GM12874 (cell line): Measurements from ENCODE around the gene ATP5IF1.

Experiments used
- CTCF ChIP-seq: IDR thresholded peaks from 2 replicates; pipeline ENCODE4 v1.5.1; 2011; ENCODE audit warnings: low read depth, mild to moderate bottlenecking, control low read depth, low read length, moderate library complexity; ENCODE audit not compliant: insufficient read depth

The ATP5IF1 gene

DNA sequence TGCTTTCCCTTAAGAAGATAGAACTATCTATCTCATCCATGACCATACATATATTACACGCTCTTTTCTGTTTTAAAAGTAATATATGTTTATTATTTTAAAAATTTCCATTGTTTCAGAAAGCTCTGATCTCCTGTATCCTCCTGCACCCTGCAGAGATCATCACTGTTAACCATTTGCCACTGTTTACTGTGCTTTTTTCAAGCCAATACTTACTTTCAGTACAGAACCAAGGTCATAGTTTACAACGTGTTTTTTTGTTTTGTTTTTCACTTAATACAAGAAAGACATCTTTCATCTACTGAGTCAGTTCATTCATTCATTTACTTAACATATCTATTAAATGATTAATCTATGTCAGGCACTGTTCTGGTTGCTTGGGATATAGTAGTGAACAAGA lies 33.6 kb downstream of the ATP5IF1 start:
- no peak for TF ChIP-seq CTCF

- no peak for TF ChIP-seq CTCF
These were observed 36.4 kb downstream of the ATP5IF1 start for GRCh38 chr1:28272215-28272852.

GRCh38 chr1:28273216-28273860 lies 37.4 kb downstream of the ATP5IF1 start:
- TF ChIP-seq CTCF, result no peak

- no peak for TF ChIP-seq CTCF
These were observed 42.8 kb downstream of the ATP5IF1 start for GRCh38 chr1:28278763-28279162.

- TF ChIP-seq CTCF, result no peak
These were observed 43.8 kb downstream of the ATP5IF1 start for GRCh38 chr1:28279721-28280120.

DNA sequence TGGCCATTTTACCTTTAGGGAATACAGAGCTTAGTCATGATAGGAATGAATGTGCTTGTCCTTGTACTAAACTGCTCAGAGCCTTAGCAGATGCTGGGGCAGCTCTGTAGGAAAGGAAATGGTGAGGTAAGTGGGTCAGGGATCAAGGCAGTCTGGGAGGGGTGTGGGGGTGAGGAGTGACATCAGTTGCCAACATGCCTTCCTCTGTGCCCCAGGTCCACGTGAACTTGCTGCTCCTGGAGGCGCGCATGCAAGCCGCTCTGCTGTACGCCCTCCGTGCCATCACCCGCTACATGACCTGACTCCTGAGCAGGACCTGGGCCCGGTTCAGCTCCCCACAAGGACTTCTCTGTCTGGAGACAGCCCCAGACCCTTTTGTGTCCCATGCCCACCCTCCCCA lies 44.6 kb downstream of the ATP5IF1 start:
- no peak for TF ChIP-seq CTCF

DNA sequence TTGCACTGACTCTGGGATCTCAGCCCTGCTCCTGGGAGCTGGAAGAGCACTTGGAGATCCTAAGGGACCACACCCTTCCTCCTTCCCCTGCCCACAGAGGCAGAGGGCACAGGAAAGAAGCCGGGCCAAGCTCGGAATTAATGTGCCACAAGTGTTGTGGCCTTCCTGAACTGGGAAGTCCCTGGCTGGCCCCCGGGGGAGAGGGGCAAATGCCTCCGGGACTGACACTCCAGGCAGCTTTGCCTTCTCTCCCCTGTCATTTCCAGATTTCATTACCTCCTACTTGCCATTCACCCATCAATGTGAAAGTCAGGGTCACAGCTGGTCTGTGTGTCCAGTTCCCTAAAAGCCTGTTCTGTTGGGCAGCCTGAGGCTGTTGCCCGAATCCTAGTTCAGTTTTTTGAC lies 45.1 kb downstream of the ATP5IF1 start:
- no peak for TF ChIP-seq CTCF
